Fibroblast of pulmonary artery (primary cell): Measurements from ENCODE around the gene DEAF1.

Experiments
- DNase-seq: peaks from one replicate; pipeline ENCODE4 v3.0.0-alpha.2; 2010; ENCODE audit warnings: low read depth
- H3K4me3 ChIP-seq: replicated peaks from 2 replicates; pipeline ENCODE4 v1.5.1; 2011; ENCODE audit warnings: low read depth, mild to moderate bottlenecking, control low read depth, low read length, moderate library complexity
- TF ChIP-seq, protein P1 (sequence below): IDR thresholded peaks from 2 replicates; pipeline ENCODE4 v1.5.1; 2011; ENCODE audit warnings: mild to moderate bottlenecking, control low read depth, low read length, inconsistent platforms; ENCODE audit errors: missing control alignments

The DEAF1 gene

DNA sequence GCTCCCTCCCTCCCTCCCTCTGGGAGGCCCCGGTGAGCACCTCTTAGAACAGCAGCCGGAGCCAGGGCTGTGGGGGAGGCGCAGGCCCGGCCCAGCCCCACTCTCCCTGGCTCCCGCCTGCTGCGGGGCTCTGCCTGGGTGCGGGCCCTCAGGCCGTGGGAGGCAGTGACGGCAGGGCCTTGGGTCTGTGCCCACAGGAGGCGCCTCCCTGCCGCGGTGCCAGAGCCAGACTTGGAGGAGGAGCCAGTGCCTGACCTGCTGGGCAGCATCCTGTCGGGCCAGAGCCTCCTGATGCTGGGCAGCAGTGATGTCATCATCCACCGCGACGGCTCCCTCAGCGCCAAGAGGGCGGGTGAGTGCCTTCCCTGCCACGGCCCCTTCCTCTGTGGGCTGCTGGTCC, 88.8 kb downstream of the DEAF1 start:
- TF ChIP-seq, protein P1, sequence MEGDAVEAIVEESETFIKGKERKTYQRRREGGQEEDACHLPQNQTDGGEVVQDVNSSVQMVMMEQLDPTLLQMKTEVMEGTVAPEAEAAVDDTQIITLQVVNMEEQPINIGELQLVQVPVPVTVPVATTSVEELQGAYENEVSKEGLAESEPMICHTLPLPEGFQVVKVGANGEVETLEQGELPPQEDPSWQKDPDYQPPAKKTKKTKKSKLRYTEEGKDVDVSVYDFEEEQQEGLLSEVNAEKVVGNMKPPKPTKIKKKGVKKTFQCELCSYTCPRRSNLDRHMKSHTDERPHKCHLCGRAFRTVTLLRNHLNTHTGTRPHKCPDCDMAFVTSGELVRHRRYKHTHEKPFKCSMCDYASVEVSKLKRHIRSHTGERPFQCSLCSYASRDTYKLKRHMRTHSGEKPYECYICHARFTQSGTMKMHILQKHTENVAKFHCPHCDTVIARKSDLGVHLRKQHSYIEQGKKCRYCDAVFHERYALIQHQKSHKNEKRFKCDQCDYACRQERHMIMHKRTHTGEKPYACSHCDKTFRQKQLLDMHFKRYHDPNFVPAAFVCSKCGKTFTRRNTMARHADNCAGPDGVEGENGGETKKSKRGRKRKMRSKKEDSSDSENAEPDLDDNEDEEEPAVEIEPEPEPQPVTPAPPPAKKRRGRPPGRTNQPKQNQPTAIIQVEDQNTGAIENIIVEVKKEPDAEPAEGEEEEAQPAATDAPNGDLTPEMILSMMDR = no peak
- peak; percentile 88 for DNase-seq
- no peak overlapping the region for H3K4me3 ChIP-seq

DNA sequence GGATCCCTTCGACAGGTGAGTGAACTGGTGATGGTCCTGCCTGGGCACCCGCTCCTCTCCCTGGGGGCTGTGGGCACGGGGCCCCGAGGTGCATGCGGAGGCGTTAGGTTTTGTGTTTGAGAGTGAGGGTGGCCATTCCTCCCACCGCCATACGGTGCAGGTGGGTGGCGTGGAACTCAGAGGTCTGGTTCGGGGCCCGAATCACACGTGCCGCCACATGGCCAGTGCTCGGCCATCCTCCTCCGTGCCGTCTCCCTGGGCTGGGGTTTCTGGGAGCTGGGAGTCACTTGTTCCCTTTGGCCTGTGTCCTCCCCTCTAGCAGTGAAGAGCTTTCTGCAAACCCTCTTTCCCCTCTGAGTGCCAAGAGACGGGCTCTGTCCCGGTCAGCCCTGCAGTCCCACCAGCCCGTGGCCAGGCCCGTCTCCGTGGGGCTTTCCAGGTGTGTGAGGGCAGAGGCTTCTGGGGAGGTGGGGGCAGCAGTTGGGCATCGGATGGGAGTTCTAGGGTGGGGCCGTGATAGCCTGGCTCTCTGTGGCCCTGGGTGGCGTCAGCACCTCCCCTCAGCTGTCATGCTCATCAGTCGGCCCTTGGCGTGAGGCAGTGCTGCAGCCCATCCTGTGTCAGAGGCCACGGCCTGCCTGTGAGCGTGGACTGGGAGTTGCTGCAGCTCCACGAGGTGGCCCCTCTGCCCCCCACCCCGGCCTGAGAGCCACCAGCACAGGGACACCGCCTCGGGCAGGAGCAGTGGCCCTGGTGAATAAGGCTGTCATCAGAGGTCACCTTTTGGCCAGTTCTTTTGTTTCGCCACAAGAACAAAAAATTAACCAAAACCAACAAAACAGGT, 89.5 kb downstream of the DEAF1 start:
- no peak overlapping the region for H3K4me3 ChIP-seq
- TF ChIP-seq, protein P1 = no peak
- no peak for DNase-seq

DNA sequence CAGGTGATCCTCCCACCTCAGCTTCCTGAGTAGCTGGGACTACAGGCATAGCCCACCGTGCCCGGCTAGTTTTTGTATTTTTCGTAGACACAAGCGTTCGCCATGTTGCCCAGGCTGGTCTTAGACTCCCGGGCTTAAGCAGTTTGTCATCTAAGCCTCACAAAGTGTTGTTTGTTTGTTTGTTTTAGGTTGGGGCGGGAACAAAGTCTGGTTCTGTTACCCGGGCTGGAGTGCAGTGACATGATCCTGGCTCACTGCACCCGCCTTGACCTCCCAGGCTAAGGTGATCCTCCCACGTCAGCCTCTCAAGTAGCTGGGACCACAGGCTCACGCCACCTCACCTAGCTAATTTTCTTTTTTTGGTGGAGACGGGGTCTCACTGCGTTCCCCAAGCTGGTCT, 91.9 kb downstream of the DEAF1 start:
- TF ChIP-seq, protein P1 = no peak
- no peak overlapping the region for H3K4me3 ChIP-seq
- no peak for DNase-seq

DNA sequence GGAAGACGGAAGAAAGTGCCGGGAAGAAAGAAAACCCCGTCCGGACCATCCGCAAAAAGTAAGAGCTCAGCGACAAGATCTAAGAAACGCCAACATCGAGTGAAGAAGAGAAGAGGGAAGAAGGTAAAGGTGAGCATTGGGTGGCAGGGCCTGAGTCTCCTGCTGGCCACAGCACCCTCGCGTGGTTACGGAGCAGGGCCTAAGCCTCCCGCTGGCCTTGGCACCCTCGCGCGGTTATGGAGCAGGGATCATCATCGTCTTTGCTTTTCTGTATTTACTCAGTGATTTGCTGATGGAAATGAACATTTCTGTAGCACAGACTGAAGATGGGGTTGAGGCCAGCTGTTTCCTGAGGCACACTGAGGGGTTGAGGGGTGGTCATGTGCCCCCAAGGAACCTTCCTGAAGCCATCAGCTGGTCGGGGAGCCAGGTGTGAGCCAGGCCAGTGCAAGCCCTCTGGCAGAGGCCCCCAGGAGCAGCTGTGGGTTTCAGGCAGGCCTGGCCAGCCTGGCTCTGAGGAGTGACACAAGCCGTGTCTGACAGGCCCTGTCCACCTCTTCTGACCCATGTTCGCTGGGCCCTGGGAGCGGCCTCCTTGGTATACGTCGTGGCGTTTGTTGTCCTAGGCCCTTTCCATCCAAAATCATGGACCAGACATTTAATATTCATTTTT, 93.3 kb downstream of the DEAF1 start:
- DNase-seq = no peak
- H3K4me3 ChIP-seq = no peak overlapping the region
- TF ChIP-seq, protein P1 = no peak

DNA sequence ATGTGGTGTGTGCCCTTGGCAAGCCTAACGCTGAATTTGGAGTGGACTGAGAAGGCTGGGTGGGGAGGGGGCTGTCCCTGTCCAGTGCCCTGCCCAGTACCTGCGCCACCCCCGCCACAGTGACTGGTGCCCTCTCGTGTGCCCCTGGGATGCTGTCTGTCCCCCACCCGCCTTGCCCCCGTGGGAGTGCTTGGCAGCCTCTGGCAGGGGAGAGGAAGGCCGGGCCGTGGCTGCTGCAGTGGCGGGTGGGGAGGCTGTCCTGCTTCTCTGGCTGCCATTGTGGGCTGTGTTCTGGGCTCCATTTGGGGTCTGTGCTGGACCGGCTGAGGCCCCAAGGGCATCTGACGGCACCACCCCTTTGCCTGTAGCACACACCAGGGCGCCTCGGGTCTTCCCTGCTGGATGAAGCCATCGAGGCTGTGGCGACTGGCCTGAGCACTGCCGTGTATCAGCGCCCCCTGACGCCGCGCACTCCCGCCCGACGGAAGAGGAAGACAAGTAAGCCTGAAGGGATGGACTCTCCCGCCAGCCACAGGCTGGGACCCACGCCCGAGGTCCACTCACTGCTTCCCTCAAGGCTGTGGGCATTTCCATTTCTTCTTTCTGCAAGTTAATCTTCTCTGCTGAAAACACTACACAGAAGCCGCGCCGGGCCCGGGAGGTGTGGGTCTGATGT, 96.9 kb downstream of the DEAF1 start:
- H3K4me3 ChIP-seq = no peak overlapping the region
- TF ChIP-seq, protein P1 = no peak
- DNase-seq = no peak

DNA sequence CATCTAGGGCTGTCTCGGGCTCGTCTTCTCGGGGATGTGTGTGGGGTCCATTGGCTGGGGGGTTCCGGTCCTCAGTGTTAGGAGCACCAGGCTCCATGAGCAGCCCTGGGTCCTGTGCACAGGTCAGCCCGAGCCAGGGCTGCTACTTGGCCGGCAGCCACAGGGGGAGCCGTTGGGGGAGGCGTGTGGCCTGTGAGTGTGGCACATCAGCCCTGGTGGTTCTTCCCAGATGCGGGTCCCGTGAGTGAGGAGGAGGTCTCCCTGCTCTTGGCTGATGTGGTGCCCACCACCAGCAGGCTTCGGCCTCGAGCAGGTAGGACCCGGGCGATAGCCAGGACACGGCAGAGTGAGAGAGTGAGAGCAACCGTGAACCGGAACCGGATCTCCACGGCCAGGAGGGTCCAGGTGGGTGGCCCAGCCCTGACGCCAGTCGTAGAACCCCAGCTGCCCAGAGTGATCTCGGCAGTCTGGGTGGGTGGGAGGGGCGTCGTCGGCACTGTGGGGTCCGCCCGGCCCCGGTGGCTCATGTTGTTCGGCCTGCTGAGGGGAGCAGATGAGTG, 97.8 kb downstream of the DEAF1 start:
- no peak for DNase-seq
- TF ChIP-seq, protein P1 = no peak
- H3K4me3 ChIP-seq = no peak overlapping the region
